ENCODE measurements around the gene GCC2. TPM values are rescaled to one million over a fixed set of nuclear protein-coding genes. Genes with fewer than 3 reads are reported as not detected.

The GCC2 gene
- total and polyA plus RNA-seq, 2 experiments from 2014 or later = 43.4 to 172 TPM

GRCh38 chr2:108412995-108413710 is 35.9 kb upstream of the GCC2 start (continued):
- TF ChIP-seq CTCF (conservative IDR thresholded peaks at IDR 0.05; ENCODE audit: low read depth in 2 of 2) (no peak), ZNF331 (CRISPR knock-in tag; IDR thresholded peaks at IDR 0.05; ENCODE audit: low read depth) (no peak), JUNB (IDR thresholded peaks at IDR 0.05; ENCODE audit: unreplicated experiment) (no peak), STAT1 (IDR thresholded peaks at IDR 0.05; ENCODE audit: unreplicated experiment) (no peak), POLR2AphosphoS5 (IDR thresholded peaks at IDR 0.05; ENCODE audit: low read depth) (no peak)
- TF ChIP-seq, protein P1, sequence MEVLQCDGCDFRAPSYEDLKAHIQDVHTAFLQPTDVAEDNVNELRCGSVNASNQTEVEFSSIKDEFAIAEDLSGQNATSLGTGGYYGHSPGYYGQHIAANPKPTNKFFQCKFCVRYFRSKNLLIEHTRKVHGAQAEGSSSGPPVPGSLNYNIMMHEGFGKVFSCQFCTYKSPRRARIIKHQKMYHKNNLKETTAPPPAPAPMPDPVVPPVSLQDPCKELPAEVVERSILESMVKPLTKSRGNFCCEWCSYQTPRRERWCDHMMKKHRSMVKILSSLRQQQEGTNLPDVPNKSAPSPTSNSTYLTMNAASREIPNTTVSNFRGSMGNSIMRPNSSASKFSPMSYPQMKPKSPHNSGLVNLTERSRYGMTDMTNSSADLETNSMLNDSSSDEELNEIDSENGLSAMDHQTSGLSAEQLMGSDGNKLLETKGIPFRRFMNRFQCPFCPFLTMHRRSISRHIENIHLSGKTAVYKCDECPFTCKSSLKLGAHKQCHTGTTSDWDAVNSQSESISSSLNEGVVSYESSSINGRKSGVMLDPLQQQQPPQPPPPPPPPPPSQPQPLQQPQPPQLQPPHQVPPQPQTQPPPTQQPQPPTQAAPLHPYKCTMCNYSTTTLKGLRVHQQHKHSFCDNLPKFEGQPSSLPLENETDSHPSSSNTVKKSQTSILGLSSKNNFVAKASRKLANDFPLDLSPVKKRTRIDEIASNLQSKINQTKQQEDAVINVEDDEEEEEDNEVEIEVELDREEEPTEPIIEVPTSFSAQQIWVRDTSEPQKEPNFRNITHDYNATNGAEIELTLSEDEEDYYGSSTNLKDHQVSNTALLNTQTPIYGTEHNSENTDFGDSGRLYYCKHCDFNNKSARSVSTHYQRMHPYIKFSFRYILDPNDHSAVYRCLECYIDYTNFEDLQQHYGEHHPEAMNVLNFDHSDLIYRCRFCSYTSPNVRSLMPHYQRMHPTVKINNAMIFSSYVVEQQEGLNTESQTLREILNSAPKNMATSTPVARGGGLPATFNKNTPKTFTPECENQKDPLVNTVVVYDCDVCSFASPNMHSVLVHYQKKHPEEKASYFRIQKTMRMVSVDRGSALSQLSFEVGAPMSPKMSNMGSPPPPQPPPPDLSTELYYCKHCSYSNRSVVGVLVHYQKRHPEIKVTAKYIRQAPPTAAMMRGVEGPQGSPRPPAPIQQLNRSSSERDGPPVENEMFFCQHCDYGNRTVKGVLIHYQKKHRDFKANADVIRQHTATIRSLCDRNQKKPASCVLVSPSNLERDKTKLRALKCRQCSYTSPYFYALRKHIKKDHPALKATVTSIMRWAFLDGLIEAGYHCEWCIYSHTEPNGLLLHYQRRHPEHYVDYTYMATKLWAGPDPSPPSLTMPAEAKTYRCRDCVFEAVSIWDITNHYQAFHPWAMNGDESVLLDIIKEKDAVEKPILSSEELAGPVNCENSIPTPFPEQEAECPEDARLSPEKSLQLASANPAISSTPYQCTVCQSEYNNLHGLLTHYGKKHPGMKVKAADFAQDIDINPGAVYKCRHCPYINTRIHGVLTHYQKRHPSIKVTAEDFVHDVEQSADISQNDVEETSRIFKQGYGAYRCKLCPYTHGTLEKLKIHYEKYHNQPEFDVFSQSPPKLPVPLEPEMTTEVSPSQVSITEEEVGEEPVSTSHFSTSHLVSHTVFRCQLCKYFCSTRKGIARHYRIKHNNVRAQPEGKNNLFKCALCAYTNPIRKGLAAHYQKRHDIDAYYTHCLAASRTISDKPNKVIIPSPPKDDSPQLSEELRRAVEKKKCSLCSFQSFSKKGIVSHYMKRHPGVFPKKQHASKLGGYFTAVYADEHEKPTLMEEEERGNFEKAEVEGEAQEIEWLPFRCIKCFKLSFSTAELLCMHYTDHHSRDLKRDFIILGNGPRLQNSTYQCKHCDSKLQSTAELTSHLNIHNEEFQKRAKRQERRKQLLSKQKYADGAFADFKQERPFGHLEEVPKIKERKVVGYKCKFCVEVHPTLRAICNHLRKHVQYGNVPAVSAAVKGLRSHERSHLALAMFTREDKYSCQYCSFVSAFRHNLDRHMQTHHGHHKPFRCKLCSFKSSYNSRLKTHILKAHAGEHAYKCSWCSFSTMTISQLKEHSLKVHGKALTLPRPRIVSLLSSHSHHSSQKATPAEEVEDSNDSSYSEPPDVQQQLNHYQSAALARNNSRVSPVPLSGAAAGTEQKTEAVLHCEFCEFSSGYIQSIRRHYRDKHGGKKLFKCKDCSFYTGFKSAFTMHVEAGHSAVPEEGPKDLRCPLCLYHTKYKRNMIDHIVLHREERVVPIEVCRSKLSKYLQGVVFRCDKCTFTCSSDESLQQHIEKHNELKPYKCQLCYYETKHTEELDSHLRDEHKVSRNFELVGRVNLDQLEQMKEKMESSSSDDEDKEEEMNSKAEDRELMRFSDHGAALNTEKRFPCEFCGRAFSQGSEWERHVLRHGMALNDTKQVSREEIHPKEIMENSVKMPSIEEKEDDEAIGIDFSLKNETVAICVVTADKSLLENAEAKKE (CRISPR knock-in tag; IDR thresholded peaks at IDR 0.05) = no peak

DNA sequence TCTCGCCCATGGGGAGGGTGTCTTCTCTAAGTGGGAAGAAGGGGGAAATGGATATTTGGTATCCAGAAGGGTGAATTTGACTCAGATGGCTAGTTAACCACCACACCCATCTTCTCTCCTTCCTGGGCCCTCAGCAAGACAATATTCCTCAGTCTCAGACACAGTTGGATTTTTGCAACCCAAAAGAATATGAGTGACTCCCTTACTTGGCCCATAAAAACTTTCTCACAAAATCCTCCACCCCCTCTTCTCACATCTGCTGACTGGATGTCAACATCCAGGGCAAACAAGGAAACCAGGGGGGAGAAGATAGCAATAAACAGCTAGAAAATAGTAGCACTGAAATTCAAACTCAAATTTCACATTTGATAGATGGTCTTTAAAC is 35.3 kb upstream of the GCC2 start:
- no peak for ATAC-seq
- Mint-ChIP-seq H3K4me3 (no peak overlapping the region), H3K4me1 (no peaks in the 10 kb centered on the region), H3K9me3 (no peaks in the 10 kb centered on the region), H3K27ac (no peak overlapping the region), H3K27me3 (ENCODE audit: insufficient read depth, low read depth, poor library complexity) (no peaks in the 10 kb centered on the region), H3K36me3 (ENCODE audit: low read depth) (no peaks in the 10 kb centered on the region)
- H4K20me1 ChIP-seq (replicated peaks; ENCODE audit: insufficient read depth) = no peaks in the 10 kb centered on the region
- no peak overlapping the region for H2AFZ ChIP-seq
- no peaks in the 10 kb centered on the region for H3K4me1 ChIP-seq (ENCODE audit: insufficient read depth)
- no peaks in the 10 kb centered on the region for H3K79me2 ChIP-seq (replicated peaks; ENCODE audit: insufficient read depth)
- H3K9me2 ChIP-seq (ENCODE audit: insufficient read depth) = no peaks in the 10 kb centered on the region; the same call in 1 of the 2 replicates
- no peaks in the 10 kb centered on the region for H3K27me3 ChIP-seq (ENCODE audit: insufficient read depth)
- no peak for DNase-seq (ENCODE audit: low spot score)
- no peaks in the 10 kb centered on the region for H3K36me3 ChIP-seq (ENCODE audit: insufficient read depth)
- no peak overlapping the region for H3K4me3 ChIP-seq
- no peak overlapping the region for H3K27ac ChIP-seq (ENCODE audit: low read depth)
- no peak overlapping the region for H3K4me2 ChIP-seq
- H3F3A ChIP-seq (replicated peaks; ENCODE audit: low read depth) = no peaks in the 10 kb centered on the region
- TF ChIP-seq JUNB (IDR thresholded peaks at IDR 0.05; ENCODE audit: unreplicated experiment) (no peak), POLR2AphosphoS5 (IDR thresholded peaks at IDR 0.05; ENCODE audit: low read depth) (no peak), NANOG (IDR thresholded peaks at IDR 0.05; ENCODE audit: borderline replicate concordance) (no peak)
- TF ChIP-seq, protein P1 (CRISPR knock-in tag; IDR thresholded peaks at IDR 0.05) = no peak
